Activated CD4-positive, CD25-positive, alpha-beta regulatory T cell (primary cell): ENCODE data around the gene ITSN2.
"Not testable (repeated sequence)": the region's sequence is repeated elsewhere in the genome, so short reads cannot be mapped to it uniquely, and the experiment has no call there.

Experiments
- DNase-seq, 4 experiments: peaks; one replicate each; lab custom pipeline; 2025; lab: John Stamatoyannopoulos, UW

The ITSN2 gene

GRCh38 chr2:24363301-24363700 is 3.0 kb upstream of the ITSN2 start:
- DNase-seq = no peak

DNA sequence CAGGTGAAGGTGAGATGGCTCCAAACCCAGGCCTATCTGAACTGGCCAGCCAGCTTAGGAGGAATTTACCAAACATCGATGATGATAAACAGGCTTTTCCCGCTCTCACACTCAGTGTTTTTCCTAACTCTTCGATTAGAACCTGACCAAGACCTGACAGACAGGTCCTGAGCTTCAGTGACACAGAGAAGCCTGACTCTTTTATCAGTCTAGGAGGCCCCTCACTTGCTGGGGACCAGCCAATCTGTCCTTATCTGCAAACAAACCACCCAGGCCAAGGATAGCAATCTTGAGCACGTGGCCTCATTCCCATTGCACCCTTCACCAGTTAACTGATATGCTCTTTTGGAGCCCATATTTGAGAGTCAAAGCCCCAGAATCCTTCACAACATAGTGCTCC is 1.9 kb upstream of the ITSN2 start:
- no peak for DNase-seq

- no peak for DNase-seq
These were observed 611 bp upstream of the ITSN2 start for GRCh38 chr2:24360963-24361330.

- peak in 3 of 4 experiments; percentile 4 to 28 (median 12) for DNase-seq
These were observed 947 bp downstream of the ITSN2 start for GRCh38 chr2:24359129-24360049.

DNA sequence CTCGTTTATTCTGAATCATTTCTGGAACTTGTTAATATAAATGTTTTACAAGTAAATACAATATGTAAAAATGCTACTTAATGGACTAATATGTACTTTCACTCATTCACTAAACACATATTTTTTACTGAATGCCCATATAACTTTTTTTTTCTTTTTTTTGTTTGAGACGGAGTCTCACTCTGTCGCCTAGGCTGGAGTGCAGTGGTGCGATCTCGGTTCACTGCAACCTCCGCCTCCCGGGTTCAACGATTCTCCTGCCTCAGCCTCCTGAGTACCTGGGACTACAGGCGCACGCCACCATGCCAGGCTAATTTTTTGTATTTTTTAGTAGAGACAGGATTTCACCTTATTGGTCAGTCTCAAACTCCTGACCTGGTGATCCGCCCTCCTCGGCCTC is 2.6 kb downstream of the ITSN2 start:
- DNase-seq = not testable (repeated sequence)

- DNase-seq = not testable (repeated sequence)
These were observed 3.2 kb downstream of the ITSN2 start for GRCh38 chr2:24357115-24357514.

DNA sequence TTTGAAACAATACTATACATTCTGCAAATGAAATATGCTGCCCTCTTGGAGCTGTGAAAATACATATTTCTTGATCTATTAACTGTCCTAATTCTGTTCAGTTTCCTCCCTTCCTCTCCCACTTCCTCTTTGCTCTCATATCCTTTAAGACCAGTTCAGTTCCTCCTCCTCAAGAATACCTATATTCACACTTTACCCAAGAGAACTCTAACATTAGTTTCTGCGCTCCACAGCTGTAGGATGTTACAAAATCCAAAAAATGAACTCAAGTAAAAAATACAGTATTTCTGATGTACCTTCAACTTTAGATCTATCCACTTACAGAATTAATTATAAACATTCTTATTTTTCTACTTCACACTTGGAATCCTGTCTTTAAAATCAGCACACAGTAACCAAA is 5.4 kb downstream of the ITSN2 start:
- DNase-seq = no peak

GRCh38 chr2:24354395-24354794 is 5.9 kb downstream of the ITSN2 start:
- no peak for DNase-seq

DNA sequence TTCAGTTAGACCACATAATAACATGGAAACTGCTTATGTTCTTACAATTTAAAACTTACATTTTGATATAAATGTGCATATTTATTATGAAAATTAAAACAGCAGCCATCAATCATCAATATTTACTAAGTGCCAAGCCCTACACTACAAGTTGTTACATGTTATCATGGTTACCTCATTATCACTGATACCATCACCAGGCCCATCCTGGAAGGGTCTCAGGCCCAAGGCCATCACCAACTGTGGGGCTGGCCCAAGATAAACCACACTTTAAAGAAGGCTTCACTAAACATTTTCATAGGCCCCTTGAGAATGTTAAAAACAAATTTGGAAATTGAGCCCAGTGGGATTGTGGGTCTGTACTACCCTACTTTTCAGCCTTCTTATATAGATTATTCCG is 6.4 kb downstream of the ITSN2 start:
- no peak for DNase-seq

GRCh38 chr2:24353364-24353763 is 7.0 kb downstream of the ITSN2 start:
- DNase-seq = no peak

- no peak for DNase-seq
These were observed 7.7 kb downstream of the ITSN2 start for GRCh38 chr2:24352664-24353063.

DNA sequence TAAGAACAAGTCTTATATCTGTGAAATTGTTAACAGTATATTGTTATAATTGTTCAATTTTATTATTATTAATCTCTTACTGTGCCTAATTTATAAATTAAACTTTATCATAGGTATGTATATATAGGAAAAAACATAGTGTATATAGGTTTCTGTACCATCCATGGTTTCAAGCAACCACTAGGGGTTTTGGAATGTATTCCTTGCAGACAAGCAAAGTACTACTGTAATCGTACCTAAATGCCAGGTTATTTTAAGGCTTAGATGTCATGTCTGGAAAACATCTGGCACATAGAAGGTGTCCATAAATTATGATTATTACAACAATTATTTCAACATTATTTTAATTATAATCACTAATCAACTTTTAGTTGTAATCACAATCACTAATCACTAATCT is 8.4 kb downstream of the ITSN2 start:
- no peak for DNase-seq

- no peak for DNase-seq
These were observed 8.8 kb downstream of the ITSN2 start for GRCh38 chr2:24351627-24351938.

GRCh38 chr2:24350826-24351626 is 9.3 kb downstream of the ITSN2 start:
- DNase-seq = no peak

DNA sequence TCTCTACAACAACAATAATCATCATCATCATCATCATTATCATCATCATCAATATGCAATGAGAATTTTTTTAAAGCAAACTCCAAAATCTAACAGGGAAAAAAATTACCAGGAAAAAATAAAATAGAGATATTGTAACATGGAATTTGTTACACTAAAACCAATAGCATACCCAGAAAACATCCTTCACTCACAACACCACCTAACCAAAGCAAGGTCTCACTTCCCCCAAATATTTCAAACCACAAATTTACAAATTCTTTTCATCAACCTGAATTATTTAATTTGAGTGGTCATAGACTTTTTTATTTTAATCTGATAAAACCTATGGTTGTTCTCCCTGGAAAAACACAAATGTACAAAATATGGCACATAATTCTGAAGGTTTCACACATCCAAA is 11.2 kb downstream of the ITSN2 start:
- DNase-seq = no peak

DNA sequence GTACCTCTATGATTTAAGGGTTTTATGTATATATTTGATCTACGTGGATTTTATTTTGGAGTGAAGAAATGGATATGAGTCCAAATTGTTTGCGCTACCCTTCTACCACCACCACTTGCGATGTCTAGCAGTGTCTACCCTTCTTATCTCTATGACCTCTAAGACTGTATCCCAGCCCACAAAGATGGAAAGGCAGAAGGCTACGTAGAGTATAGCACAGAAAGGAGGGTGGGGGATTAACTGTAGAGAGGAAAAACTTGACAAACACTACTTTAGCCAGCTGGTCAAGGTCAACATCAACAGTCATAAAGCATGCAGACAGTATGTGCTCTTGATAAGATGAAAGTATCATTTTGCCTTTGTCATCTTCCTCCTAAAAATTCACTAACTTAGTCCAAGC is 14.4 kb downstream of the ITSN2 start:
- no peak for DNase-seq

DNA sequence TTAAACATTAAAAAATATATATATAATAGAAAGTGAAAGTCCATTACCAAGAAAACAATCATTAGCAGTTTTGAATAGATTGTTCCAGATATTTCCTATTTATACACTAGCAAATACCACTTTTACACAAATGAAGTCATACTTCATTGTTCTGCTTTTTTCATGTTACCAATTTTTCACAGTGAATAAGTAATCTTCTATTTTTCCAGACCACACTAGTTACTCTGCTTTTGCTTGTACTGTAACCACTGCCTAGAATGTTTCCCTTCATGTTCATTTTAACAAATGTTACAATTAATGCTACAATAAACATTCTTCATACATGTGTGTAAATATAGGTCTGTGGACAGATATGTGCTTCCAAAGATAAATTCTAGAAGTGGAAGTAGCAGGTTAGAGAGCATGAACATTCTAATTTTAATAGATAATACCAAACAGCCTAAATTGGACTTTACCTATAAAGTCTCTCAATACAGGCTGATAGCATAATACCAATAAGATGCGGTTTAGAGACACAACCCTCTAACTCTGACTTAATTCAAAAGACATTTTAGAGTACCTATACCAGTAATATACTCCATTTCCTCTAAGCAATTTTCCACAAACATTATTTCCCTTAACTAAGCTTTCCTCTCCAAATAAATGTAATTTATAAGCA is 17.0 kb downstream of the ITSN2 start:
- no peak for DNase-seq

DNA sequence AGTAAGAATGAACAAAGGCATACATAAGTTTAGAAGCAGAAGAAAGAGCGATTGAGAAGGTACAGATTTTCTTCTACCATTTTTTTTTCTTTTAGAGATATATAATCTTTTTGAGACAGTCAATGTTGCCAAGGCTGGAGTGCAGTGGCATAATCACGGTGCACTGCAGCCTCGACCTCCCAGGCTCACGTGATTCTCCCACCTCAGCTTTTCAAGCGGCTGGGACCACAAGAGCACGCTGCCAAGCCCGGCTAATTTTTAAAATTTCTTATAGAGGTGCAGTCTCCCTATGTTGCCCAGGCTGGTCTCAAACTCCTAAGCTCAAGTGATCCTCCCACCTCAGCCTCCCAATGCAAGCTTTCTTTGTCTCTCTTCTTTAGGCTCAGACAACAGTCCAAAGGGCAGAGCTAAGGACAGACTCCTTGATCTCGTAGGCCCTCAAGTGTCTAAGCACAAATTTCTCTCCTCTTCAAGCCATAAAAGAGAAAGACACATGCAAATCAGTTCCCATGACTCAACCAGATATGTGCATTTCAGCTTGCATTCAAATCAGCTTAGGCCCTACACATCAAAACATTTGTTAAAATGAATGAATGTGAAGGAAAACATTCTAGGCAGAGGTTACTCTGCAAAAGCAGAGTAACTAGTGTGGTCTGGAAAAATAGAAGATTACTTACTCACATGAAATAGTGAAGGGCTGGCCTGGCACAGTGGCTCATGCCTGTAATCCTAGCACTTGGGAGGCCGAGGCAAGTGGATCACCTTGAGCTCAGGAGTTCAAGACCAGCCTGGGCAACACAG is 18.0 kb downstream of the ITSN2 start:
- no peak for DNase-seq

GRCh38 chr2:24339856-24340262 is 20.5 kb downstream of the ITSN2 start:
- no peak for DNase-seq

- not testable (repeated sequence) for DNase-seq
These were observed 21.2 kb downstream of the ITSN2 start for GRCh38 chr2:24339098-24339497.

- no peak for DNase-seq
These were observed 22.4 kb downstream of the ITSN2 start for GRCh38 chr2:24337890-24338289.

DNA sequence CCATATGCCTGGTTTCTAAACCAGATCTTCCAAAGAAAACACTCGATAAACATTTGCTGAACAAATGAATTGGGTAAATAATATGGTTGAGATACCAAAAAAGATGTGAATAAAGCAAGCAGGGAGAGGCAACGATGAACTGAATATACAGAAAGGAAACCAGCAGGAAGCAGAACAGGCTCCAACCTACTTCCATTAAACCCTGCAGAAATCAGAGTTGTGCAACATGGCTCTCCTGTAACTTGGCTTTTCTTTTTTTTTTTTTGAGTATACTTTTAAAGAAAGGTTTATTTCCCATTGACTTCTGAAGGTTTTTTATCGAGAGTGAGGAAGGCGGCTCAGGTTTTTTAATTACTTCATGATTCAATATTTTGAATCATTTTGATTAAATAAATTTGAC is 23.5 kb downstream of the ITSN2 start:
- no peak for DNase-seq
